Left lung (tissue), 10 donors: ENCODE results near the gene SLC16A14. TPM values are rescaled to one million over a fixed set of nuclear protein-coding genes. Genes with fewer than 3 reads are reported as not detected.

ENCODE experiments used
- ATAC-seq: fragments of 200-7000 bp; cut with Tn5 transposase; one replicate; pipeline ENCODE4 v1.9.1; 2020; ENCODE audit warnings: moderate library complexity
- DNase-seq, 4 donors: peaks; one replicate each; pipeline ENCODE4 v3.0.0-alpha.2; 2013 to 2020
- H3K27ac ChIP-seq, 2 donors: fragments of 200-600 bp; sonication (generic) in 1 of 2; one replicate each; pipeline versions ENCODE4 v1.5.0 to v1.8.0; 2020 to 2021
- H3K27me3 ChIP-seq, 2 donors: fragments of 200-600 bp; sonication (generic) in 1 of 2; one replicate each; pipeline versions ENCODE4 v1.5.0 to v1.8.0; 2020 to 2021
- H3K36me3 ChIP-seq, 2 donors: fragments of 200-600 bp; sonication (generic) in 1 of 2; one replicate each; pipeline versions ENCODE4 v1.5.0 to v1.8.0; 2020 to 2021
- H3K4me1 ChIP-seq, 2 donors: fragments of 200-600 bp; one replicate each; pipeline ENCODE4 v1.8.0; 2021
- H3K4me3 ChIP-seq, 2 donors: fragments of 200-600 bp; sonication (generic) in 1 of 2; one replicate each; pipeline versions ENCODE4 v1.5.0 to v1.8.0; 2020 to 2021; ENCODE audit warnings: mild to moderate bottlenecking in 1 of 2
- H3K9me3 ChIP-seq, 2 donors: fragments of 200-600 bp; sonication (generic) in 1 of 2; one replicate each; pipeline versions ENCODE4 v1.5.0 to v1.8.0; 2020 to 2021
- CTCF ChIP-seq, 2 donors: fragments of 200-600 bp; sonication (generic) in 1 of 2; IDR thresholded peaks; one replicate each; pipeline versions ENCODE4 v1.5.0 to v1.8.0; 2021; ENCODE audit warnings: antibody characterized with exemption in 2 of 2
- intact Hi-C, 2 donors: fragments of 100-400 bp; cut with DNase I; formaldehyde crosslinking; loops; one replicate each; pipeline versions ENCODE4 v1.11.2 to v1.14.2; 2022
- polyA plus RNA-seq, 6 donors: library from polyadenylated mRNA; unstranded; fragments of 120-200 nt; gene quantifications; one replicate each; pipeline ENCODE4 v1.2.1, GENCODE V29; 2013; ENCODE audit not compliant: insufficient read length in 6 of 6
- total RNA-seq, 2 donors: library from RNA; stranded (reverse); fragmentation: NEBNext Ultra II Directional; extraction: Animal tissue kit (Norgen Biotek cat#: 25700); gene quantifications; one replicate each; pipeline ENCODE4 v1.2.1, GENCODE V29; 2021
- donor health status: DM: no; HTN: yes; CAD: no.
- donor health status: DM: no; HTN: no; CAD: no.

Gene SLC16A14
- total and polyA plus RNA-seq, 8 donors, result 3.1 to 13.0 (median 10.8) TPM

GRCh38 chr2:230097424-230097823, 28.7 kb upstream of the SLC16A14 start:
- ATAC-seq (no peak), DNase-seq (no peak)
- Histone ChIP-seq H3K4me1 (no peaks in the 10 kb centered on the region), H3K36me3 (no peaks in the 10 kb centered on the region), H3K27me3 (no peaks in the 10 kb centered on the region), H3K9me3 (peaks cover 0 to 22% of the 10 kb centered on the region in 2 donors), H3K27ac (no peak overlapping the region), H3K4me3 (no peak overlapping the region)
- TF ChIP-seq CTCF (IDR thresholded peaks at IDR 0.05), result no peak
- intact Hi-C loops, result no loop called here

- intact Hi-C loops, result no loop called here
- H3K4me3 ChIP-seq, result no peak overlapping the region
- DNase-seq, result no peak
- H3K27ac ChIP-seq, result no peak overlapping the region
- no peak for ATAC-seq
- H3K9me3 ChIP-seq, result peaks cover 0 to 9% of the 10 kb centered on the region in 2 donors
- H3K36me3 ChIP-seq, result no peaks in the 10 kb centered on the region
- TF ChIP-seq CTCF (IDR thresholded peaks at IDR 0.05), result no peak
- H3K4me1 ChIP-seq, result no peaks in the 10 kb centered on the region
- H3K27me3 ChIP-seq, result no peaks in the 10 kb centered on the region
Measured at GRCh38 chr2:230090967-230091366, 22.2 kb upstream of the SLC16A14 start.

GRCh38 chr2:230085201-230085600, 16.5 kb upstream of the SLC16A14 start:
- TF ChIP-seq CTCF (IDR thresholded peaks at IDR 0.05), result no peak
- H3K4me3 ChIP-seq, result no peak overlapping the region

GRCh38 chr2:230077851-230078547, 9.3 kb upstream of the SLC16A14 start:
- ATAC-seq (no peak), DNase-seq (no peak)
- no peaks in the 10 kb centered on the region for H3K9me3 ChIP-seq
- peaks cover 0 to 5% of the 10 kb centered on the region in 2 donors for H3K4me1 ChIP-seq
- H3K4me3 ChIP-seq, result no peak overlapping the region
- TF ChIP-seq CTCF (IDR thresholded peaks at IDR 0.05), result no peak
- no peak overlapping the region for H3K27ac ChIP-seq
- no peaks in the 10 kb centered on the region for H3K36me3 ChIP-seq
- no peaks in the 10 kb centered on the region for H3K27me3 ChIP-seq
- intact Hi-C loops, result no loop called here

More at GRCh38 chr2:230085201-230085600, 16.5 kb upstream of the SLC16A14 start:
- intact Hi-C loops, result no loop called here
- no peak for ATAC-seq
- H3K27ac ChIP-seq, result no peak overlapping the region
- no peaks in the 10 kb centered on the region for H3K27me3 ChIP-seq
- no peaks in the 10 kb centered on the region for H3K36me3 ChIP-seq
- no peak for DNase-seq
- no peaks in the 10 kb centered on the region for H3K9me3 ChIP-seq
- H3K4me1 ChIP-seq, result no peaks in the 10 kb centered on the region

GRCh38 chr2:230076819-230077218, 8.1 kb upstream of the SLC16A14 start:
- DNase-seq, result no peak
- no peaks in the 10 kb centered on the region for H3K36me3 ChIP-seq
- no peaks in the 10 kb centered on the region for H3K27me3 ChIP-seq
- no peak for TF ChIP-seq CTCF (IDR thresholded peaks at IDR 0.05)
- no peak for ATAC-seq
- intact Hi-C loops, result no loop called here
- no peak overlapping the region for H3K27ac ChIP-seq
- no peaks in the 10 kb centered on the region for H3K9me3 ChIP-seq
- peaks cover 0 to 5% of the 10 kb centered on the region in 2 donors for H3K4me1 ChIP-seq
- H3K4me3 ChIP-seq, result no peak overlapping the region
